Skeletal muscle cell (primary cell): ENCODE results near the gene ETS1.
A peak's percentile ranks its signal among the peaks of the same experiment; 100 is the strongest.

ENCODE experiments used
- DNase-seq: peaks from one replicate; pipeline ENCODE4 v3.0.0-alpha.2; 2010; ENCODE audit warnings: low read depth
- H3K4me3 ChIP-seq: 2 replicates; pipeline ENCODE4 v1.5.1; 2011; ENCODE audit warnings: low read depth, mild to moderate bottlenecking, control low read depth, low read length, moderate library complexity

Gene ETS1, protein sequence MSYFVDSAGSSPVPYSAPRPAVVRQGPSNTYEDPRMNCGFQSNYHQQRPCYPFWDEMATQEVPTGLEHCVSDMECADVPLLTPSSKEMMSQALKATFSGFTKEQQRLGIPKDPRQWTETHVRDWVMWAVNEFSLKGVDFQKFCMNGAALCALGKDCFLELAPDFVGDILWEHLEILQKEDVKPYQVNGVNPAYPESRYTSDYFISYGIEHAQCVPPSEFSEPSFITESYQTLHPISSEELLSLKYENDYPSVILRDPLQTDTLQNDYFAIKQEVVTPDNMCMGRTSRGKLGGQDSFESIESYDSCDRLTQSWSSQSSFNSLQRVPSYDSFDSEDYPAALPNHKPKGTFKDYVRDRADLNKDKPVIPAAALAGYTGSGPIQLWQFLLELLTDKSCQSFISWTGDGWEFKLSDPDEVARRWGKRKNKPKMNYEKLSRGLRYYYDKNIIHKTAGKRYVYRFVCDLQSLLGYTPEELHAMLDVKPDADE

DNA sequence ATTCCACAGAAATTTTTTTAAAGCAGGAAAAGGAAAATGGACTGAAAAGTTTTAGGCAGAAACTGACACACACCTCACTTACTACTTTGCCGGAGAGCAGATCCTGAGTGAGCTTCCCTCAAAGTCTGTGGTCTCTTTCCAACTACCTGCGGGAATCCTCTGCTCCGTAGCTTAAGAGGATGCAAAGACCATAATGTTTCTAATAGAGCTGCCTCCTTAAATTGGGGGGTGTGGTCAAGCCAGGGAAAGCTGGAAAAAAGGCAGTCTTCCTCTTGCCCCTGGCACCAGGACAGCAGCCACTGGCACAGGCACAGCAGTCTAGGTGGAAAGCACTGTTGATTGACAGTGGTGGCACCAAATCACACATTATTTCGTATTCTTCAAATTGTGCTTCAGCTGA, at the start of gene ETS1:
Gene ETS1 (minus strand): TSS at position 144 of the 400 bp plus-strand sequence. CDS start 14,428 bp downstream, outside the sequence.
- H3K4me3 ChIP-seq: peak within 1 kb of the TSS; percentile 26
- DNase-seq: no peak

DNA sequence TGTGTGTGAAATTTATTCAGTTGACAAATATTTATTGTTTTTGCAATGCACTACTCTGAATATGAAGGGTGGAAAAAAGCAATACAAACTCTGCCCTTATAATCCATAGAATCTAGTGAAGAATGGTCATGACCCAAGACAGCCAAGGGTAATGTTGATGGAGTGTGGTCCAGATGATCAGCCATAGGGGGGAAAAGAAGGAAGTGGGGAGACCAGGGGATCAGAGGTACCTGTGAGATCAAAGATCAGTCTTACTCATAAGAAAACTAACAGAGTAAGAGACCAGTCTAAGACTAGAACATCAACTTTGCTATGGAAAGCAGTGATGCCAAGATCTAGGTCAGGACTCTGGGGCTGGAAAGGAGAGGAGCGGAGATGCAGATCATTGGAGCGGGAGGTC, 47.0 kb upstream of the ETS1 start:
- DNase-seq: no peak
- H3K4me3 ChIP-seq: no peak overlapping the region

GRCh38 chr11:128633384-128633965, 46.1 kb upstream of the ETS1 start:
- DNase-seq: no peak
- H3K4me3 ChIP-seq: no peak overlapping the region

GRCh38 chr11:128632141-128632791, 44.9 kb upstream of the ETS1 start:
- no peak overlapping the region for H3K4me3 ChIP-seq
- DNase-seq: no peak

DNA sequence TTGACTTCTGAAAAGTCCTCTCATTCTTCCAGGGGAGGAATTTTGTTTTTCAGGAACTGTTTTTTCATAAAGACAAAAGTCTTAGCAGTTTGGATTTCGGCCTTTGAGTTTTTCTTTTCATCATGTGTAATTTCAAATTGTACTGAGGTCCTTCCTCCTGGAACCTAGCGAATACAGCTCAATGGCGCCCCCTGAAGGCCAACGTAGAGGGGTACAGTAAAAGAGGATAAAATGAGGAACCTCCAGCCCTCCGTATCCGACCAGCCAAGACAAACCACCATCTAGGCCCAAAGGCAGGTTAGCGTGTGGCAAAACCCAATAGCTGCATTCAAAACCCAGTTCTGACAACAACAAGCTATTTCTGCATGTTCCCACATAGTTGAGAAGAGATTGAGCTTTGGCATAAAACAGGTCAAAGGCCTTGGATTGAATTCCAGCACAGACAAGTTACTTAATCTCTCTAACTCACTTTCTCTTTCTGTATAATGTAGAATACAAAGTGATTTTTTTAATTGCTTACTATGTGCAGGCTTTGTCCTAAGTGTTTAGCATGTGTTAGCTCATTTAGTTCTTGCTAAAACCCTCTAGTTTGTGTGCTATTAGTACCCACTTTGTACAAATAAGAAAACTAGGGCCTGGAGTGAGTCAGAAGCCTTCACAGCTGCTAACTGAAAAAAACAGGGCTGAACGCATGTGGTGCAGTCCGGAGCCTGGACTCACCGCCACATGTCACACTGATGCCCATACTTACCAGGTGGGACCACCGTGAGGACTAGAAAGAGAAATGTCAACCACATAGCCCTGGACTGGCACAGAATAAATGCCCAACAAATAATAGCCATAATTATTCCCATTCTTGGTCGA, 43.2 kb upstream of the ETS1 start:
- no peak overlapping the region for H3K4me3 ChIP-seq
- DNase-seq: peak; percentile 48

DNA sequence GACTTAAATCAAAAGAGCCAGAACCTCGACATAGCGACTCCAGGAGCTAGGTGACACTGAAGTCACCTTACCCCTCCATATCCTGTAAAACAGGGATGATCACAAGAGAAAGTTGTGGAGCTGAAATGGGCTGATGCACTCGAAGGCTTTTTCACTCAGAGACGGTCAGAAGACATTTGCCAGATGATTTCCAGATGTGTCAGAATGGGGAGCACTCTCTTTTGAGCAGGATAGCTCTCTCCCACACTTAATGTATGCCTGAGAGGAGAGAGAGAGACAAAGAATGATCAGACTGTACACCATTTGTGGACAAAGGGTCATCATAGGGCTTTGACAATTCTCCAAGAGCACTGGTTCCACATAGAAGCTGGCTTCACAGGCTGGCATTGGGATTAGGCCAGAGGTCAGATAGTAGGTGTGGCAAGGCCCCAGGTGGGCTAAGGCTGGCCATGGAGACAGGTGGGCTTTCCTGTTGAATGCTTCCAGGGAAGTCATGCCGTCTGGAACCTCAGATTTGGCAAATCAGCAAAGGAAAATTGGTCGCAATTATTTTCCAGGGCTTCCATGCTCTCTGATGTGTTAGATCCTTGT, 42.3 kb upstream of the ETS1 start:
- no peak overlapping the region for H3K4me3 ChIP-seq
- no peak for DNase-seq

DNA sequence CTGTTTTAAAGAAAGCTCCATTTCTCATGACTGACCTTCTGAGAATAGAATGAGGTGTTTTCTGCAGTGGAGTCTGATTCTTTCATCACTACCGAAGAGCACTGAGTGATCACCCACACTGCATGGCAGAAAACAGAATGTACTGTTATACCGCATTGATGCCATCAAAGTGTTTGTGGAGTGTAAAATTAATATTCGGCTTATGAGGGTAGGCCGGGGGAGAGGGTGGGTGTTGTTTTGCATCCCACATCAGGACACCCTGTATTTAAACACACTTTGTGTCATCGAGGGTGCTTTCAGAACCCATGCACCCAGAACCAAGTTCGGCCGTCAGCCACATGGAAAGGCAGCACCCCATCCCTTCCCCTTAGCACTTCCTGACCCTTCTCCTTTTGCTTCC, 41.3 kb upstream of the ETS1 start:
- no peak for DNase-seq

GRCh38 chr11:128628325-128628673, 40.9 kb upstream of the ETS1 start:
- no peak overlapping the region for H3K4me3 ChIP-seq
- no peak for DNase-seq

More for the DNA sequence above, 41.3 kb upstream of the ETS1 start:
- no peak overlapping the region for H3K4me3 ChIP-seq

DNA sequence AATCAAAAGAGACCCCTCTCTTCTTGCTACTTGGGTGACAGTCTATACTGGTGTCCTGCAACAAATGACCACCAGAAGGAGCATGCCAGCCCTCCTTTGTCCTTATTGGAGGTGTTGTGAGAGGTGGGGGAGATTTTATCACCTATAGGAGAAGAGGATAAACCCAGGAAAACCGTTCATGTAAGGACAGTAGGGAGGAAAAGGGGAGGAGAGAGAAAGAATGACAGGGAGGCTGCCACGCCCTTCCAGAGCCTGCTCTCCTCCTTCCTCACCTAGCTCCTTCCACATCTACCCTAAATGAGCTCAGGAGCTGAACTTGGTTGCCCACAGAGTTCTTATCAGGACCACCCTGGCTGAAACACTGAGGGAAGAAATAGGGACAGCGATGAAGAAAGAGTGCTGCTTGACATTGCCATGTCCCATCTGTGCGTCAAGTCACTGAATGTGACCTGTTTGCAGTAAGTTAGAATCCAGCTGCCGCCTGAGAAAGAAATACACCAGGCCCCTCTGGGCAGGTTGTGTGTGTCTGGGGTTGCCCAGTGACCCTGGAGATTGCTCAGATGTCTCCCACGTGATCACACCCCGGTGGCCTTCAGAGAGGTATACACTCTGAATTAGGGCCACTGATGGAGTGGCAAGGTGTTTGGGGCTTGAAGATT, 40.4 kb upstream of the ETS1 start:
- no peak overlapping the region for H3K4me3 ChIP-seq
- no peak for DNase-seq

DNA sequence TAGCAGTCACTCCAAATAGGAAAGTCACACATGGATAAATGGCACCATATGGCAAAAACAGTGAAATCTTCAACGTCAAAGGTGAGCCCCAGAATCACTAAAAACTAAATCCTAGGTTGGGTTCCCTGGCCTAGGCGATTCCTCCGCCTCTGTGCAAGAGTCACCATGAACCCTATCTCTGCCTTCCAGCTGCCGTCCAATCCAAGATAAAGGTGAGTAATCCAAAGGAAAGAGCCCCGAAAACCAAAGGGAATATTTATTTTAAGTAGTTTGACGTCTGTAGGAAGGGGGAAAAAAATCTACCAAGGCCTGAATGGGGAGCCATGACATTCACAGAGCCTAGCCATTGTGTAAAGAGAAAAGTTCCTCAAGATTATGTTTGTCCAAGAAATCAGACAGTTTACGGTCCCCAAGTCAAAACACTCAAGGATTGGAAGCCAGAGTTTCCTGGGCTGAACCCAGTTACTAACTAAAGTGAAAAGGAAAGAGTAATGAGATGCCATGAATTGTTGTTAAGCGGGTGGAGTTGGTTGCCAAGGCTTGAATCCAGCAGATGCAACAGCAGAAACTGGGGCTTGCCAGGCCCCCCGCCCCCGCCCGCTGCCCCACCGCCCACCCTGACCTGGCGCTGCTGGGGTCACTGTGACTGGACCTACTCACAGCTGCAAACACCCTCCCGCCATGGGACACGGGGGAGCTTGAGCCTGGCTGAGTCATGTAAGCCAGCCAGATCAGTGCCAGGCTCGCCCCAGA, 39.7 kb upstream of the ETS1 start:
- H3K4me3 ChIP-seq: no peak overlapping the region
- DNase-seq: no peak

DNA sequence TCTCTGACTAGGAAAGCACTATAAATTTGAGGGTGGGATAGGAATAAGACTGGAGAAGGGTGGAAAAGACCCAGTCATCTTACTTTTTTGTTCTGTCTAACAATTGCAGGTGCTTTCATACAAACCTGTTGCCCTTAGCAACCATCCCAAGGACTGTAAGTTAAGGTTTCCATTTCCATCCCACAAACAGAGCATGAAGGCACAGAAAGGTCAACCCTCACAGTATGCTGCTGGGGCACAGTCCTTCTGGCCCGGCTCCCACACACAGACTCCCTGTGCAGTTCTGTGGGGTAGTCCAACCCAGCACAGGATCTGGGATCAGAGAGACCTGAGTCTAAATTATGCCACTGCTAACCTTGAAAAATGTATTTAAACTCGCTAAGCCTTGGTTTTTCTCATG, 38.4 kb upstream of the ETS1 start:
- H3K4me3 ChIP-seq: no peak overlapping the region
- no peak for DNase-seq

- H3K4me3 ChIP-seq: no peak overlapping the region
- DNase-seq: no peak
Observed at GRCh38 chr11:128625326-128625725, 38.0 kb upstream of the ETS1 start.

DNA sequence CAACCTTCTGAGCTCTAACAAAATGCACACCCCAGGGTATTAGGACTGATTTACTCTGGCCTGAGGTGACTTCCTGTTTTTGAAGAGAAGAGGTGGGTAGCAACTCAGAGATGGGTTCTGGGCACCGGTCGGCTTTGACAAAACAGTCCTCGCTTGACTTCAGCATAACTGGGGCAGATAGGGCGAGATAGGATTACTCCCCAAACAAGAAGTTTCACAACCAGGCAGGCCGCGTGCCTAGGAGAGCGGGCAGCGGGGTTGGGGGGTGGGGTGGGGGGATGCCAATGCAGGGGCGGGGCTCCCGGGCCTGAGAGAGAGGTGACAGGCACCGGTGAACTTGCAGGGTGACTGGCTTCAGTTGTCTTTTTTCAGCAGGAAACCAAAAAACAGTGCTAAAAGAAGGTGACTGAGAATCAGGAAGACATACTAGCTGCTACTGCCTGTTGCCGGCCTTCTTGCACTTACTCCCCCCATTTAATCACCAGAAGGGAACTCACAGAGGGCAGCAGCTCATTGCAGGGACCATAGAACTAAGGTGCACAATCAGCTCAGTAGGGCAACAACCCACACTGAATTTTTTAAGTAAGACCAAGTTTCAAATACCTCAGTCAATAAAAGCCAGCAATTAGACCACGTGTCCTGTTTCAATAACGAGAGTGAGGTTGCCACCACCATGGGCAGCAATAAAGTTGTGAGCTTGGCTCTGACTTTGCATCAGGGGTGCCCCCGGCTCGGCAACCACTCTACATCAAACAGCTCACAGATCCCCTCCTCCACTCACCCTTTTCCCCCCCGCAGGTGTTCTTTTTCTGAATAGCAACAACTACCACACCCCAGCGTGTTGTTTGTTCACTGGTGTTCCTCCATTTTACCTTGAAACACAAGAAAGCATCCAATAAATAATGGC, 37.2 kb upstream of the ETS1 start:
- H3K4me3 ChIP-seq: no peak overlapping the region
- DNase-seq: no peak

GRCh38 chr11:128623091-128623490, 35.7 kb upstream of the ETS1 start:
- no peak overlapping the region for H3K4me3 ChIP-seq
- DNase-seq: no peak

DNA sequence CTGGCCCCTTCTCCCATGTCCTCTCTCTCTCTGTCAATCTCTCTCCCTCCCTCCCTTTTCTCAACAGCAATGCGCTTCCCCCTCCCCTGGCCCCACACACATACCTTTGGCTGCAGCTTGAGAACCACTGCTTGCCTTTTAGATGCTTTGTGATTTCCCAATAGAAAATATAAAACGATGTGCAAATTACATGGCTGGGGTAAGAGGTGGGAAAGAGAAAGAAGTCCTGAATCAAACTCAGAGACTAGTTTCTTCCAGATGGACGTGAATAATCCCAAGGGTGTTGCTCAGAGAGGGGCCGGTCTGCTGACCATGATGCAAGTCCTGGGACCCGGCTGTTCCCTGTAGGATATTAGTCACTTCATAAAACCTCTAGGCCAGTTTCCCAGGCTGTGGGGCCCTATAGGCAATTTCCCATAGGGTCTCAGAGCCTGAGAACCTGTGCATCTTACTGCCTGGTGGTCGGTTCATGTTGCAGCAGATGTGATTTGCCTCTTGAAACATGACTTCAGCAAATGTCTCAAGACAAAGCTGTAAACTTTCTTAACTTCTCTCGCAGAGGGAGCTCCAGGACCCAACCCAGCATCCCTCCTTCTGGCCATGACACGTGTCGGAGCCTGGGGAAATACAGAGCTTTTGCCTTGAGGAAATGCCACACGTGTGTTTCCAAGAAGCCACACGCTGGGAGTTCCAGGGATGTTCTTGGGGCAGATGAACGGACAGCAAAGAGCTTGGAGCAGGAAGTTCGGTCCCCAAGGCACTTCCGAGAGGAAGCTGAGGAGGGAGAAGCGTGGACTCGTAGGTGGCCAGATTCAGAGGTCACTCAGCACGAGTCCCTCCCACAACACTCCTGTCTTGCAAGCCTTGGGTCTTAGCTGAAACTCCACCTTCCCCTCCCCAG, 34.5 kb upstream of the ETS1 start:
- DNase-seq: peak; percentile 100
- no peak overlapping the region for H3K4me3 ChIP-seq
